Omental fat pad (tissue), 4 donors: ENCODE data around the gene AAMP. TPM values are rescaled to one million over a fixed set of nuclear protein-coding genes. Genes with fewer than 3 reads are reported as not detected.
"Not testable (repeated sequence)": the region's sequence is repeated elsewhere in the genome, so short reads cannot be mapped to it uniquely, and the experiment has no call there.

Source experiments
- ATAC-seq: fragments of 150-250 bp; one replicate; pipeline ENCODE4 v1.9.1; 2016; ENCODE audit warnings: mild to moderate bottlenecking, moderate library complexity; ENCODE audit not compliant: low FRiP score
- DNase-seq: peaks from one replicate; pipeline ENCODE4 v3.0.0-alpha.2; 2019; ENCODE audit warnings: low spot score
- total RNA-seq, 4 donors: library from RNA; depleted of rRNA; stranded (reverse); fragments of >200 nt; gene quantifications; one replicate each; pipeline ENCODE4 v1.1.0, GENCODE V29; 2016
- TF ChIP-seq, protein P1 (sequence below), 3 donors: fragments of 450-650 bp; IDR thresholded peaks; one replicate each; pipeline ENCODE4 v1.5.1; 2016 to 2017; ENCODE audit warnings: antibody characterized with exemption in 3 of 3, mild to moderate bottlenecking in 3 of 3, moderate library complexity in 2 of 3

The AAMP gene
- 100 to 1,000 TPM; 122 to 165 (median 140) TPM for total RNA-seq

DNA sequence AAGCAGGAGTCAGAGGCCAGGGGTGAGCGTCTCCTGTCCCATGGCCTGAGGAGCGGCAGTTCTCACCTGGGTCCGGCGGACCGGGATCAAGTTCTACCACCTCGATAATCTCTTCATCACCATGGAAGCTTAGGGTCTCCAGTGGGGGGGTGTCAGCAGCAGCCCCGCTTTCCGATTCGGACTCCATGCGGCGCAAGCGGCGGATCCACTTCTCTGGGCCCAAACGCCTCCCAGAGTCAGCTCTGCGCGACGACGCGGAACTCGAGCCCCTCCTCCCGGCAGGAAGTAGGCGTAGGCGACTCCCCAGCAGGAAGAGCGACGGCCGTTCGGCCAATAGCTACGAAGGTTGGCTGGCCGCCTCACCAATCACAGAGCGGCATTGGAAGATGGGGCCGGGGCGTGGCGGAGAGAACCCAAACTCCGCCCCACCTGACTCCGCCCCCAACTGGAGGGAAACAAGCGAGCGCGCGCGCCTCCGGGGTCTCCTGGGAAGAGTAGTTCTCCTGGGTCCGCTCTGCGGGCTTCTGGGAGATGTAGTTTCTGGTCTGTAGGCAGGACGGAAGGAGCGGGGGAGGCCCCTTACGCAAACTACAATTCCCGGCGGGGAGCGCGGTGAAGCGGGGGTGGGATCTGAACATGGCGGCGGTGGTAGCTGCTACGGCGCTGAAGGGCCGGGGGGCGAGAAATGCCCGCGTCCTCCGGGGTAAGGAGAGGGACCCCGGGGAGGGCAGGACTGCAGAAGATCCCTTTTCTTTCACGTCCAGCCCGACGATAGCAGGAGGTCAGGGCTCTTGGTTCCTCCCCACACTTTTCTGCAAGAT lies at the start of gene AAMP, which contains the start of gene PNKD:
TSS of gene AAMP (minus strand) at position 238 of the 821 bp plus-strand sequence. CDS start at position 187, 51 bp downstream.
TSS of gene PNKD (plus strand) at position 620 of the 821 bp plus-strand sequence. CDS start at position 637, 17 bp downstream.
- DNase-seq (peak; percentile 99), ATAC-seq (peak; percentile 95)
- TF ChIP-seq, protein P1, sequence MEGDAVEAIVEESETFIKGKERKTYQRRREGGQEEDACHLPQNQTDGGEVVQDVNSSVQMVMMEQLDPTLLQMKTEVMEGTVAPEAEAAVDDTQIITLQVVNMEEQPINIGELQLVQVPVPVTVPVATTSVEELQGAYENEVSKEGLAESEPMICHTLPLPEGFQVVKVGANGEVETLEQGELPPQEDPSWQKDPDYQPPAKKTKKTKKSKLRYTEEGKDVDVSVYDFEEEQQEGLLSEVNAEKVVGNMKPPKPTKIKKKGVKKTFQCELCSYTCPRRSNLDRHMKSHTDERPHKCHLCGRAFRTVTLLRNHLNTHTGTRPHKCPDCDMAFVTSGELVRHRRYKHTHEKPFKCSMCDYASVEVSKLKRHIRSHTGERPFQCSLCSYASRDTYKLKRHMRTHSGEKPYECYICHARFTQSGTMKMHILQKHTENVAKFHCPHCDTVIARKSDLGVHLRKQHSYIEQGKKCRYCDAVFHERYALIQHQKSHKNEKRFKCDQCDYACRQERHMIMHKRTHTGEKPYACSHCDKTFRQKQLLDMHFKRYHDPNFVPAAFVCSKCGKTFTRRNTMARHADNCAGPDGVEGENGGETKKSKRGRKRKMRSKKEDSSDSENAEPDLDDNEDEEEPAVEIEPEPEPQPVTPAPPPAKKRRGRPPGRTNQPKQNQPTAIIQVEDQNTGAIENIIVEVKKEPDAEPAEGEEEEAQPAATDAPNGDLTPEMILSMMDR (IDR thresholded peaks at IDR 0.05): no peak

DNA sequence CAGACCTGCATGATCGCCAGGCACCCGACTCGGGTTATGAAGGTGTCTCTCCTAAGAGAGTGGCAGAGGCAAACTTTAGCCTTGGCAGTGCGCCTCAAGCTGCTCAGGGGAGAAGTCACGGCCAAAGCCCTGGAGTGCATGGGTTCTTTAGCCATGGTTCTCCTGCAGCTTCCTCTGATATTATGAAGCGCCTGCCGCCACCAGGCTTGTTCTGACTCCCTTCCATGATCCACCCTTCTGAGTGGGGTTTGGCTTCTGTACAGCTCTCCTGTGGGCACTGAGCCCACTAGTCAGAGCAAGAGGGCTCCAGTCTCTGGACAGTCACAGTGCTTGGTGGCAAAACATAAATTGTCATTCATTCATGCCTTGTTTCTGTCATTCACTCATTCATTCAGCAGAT lies 48.3 kb upstream of the AAMP start:
- DNase-seq: no peak
- TF ChIP-seq, protein P1 (IDR thresholded peaks at IDR 0.05): no peak
- ATAC-seq: no peak

GRCh38 chr2:218317835-218318234 lies 47.9 kb upstream of the AAMP start:
- TF ChIP-seq, protein P1 (IDR thresholded peaks at IDR 0.05): no peak
- DNase-seq (no peak), ATAC-seq (no peak)

- ATAC-seq (no peak), DNase-seq (no peak)
- TF ChIP-seq, protein P1 (IDR thresholded peaks at IDR 0.05): no peak
Observed at GRCh38 chr2:218317303-218317630, 47.3 kb upstream of the AAMP start.

DNA sequence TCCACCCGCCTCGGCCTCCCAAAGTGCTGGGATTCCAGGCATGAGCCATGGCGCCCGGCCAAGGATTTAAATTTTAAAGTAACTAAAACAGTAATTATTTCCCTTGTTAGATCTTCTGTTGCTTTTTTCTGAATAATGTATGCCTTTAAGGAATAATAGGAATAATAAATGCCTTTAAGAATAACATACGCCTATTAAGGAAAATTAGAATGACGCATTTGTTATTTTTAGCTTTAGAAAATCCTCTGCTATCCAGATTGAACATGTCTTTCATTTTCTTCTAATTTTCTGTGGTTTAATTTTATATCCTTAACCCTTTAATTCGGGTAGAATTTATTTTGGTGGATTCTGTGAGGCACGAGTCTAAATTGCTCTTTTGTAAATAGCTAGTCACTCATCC lies 45.5 kb upstream of the AAMP start:
- TF ChIP-seq, protein P1 (IDR thresholded peaks at IDR 0.05): no peak
- ATAC-seq (no peak), DNase-seq (no peak)

DNA sequence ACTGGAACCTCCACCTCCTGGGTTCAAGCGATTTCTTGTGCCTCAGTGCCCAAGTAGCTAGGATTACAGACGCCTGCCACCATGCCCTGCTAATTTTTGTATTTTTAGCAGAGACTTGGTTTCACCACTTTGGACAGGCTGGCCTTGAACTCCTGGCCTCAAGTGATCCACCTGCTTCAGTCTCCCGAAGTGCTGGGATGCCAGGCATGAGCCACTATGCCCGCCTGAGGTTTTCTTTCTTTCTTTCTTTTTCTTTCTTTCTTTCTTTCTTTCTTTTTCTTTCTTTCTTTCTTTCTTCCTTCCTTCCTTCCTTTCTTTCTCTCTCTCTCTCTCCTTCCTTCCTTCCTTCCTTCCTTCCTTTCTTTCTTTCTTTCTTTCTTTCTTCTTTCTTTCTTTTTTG lies 44.8 kb upstream of the AAMP start:
- ATAC-seq, DNase-seq: not testable (repeated sequence)

- no peak for ATAC-seq
- DNase-seq: no peak
- TF ChIP-seq, protein P1 (IDR thresholded peaks at IDR 0.05): no peak
Observed at GRCh38 chr2:218313356-218313755, 43.4 kb upstream of the AAMP start.
